ENCODE results near the gene UVRAG. TPM values are rescaled to one million over a fixed set of nuclear protein-coding genes. Genes with fewer than 3 reads are reported as not detected.

UVRAG gene
- total and polyA plus RNA-seq, 2 of the 13 experiments (the other 11 are each of a cell fraction or from before 2014, with no cell fraction given), result 9.7 to 17.3 TPM

- TF ChIP-seq ATF7-NPFF (CRISPR knock-in tag; IDR thresholded peaks at IDR 0.05; ENCODE audit: low read depth) (0 out of 2 replicates have a peak, but pooled peaks have one; percentile 6), ZNF543 (CRISPR knock-in tag; IDR thresholded peaks at IDR 0.05) (no peak), MAFF (IDR thresholded peaks at IDR 0.05; ENCODE audit: low read depth, low read length) (no peak), STAT5B (CRISPR knock-in tag; IDR thresholded peaks at IDR 0.05) (no peak), ZBTB10 (CRISPR knock-in tag; IDR thresholded peaks at IDR 0.05; ENCODE audit: borderline replicate concordance) (no peak), NFAT5 (CRISPR knock-in tag; IDR thresholded peaks at IDR 0.05) (no peak), ZBTB37 (CRISPR knock-in tag; IDR thresholded peaks at IDR 0.05) (no peak), ZC3H13 (CRISPR knock-in tag; IDR thresholded peaks at IDR 0.05) (no peak), ZSCAN12 (CRISPR knock-in tag; IDR thresholded peaks at IDR 0.05) (no peak), MTA1 (CRISPR knock-in tag; IDR thresholded peaks at IDR 0.05; ENCODE audit: borderline replicate concordance) (no peak), YEATS4 (CRISPR knock-in tag; IDR thresholded peaks at IDR 0.05; ENCODE audit: borderline replicate concordance) (peak; percentile 60), GZF1 (CRISPR knock-in tag; IDR thresholded peaks at IDR 0.05) (no peak), ZFAT (CRISPR knock-in tag; conservative IDR thresholded peaks at IDR 0.05) (no peak)
These were observed at the start of gene UVRAG (continued) for GRCh38 chr11:75814677-75815344.

All from HepG2 (cell line).